SK-N-SH treated with all-trans-retinoic acid at 6 μM for 48 hours (cell line): Measurements from ENCODE around the gene GTF2F2.

Experiments used
- ATAC-seq: fragments of 200-7000 bp; cut with Tn5 transposase; 3 replicates; pipeline ENCODE4 v1.9.1; 2020; ENCODE audit warnings: mild to moderate bottlenecking, moderate library complexity
- ARNTL ChIP-seq: fragments of 450-650 bp; formaldehyde crosslinking; IDR thresholded peaks from 2 replicates; pipeline ENCODE4 v1.5.0; 2020; ENCODE audit warnings: low read depth, mild to moderate bottlenecking, moderate library complexity, borderline replicate concordance
- BACH2 ChIP-seq: fragments of 250-450 bp; sonication (Bioruptor Pico); IDR thresholded peaks from 2 replicates; pipeline ENCODE4 v1.9.0; 2021; ENCODE audit warnings: mild to moderate bottlenecking, borderline replicate concordance
- CREB5 ChIP-seq: fragments of 250-450 bp; sonication (Bioruptor Pico); IDR thresholded peaks from 2 replicates; pipeline ENCODE4 v1.5.1; 2020; ENCODE audit warnings: low read depth, mild to moderate bottlenecking, moderate library complexity
- CSDC2 ChIP-seq: fragments of 250-450 bp; sonication (Bioruptor Pico); IDR thresholded peaks from 2 replicates; pipeline ENCODE4 v1.5.0; 2020; ENCODE audit warnings: mild to moderate bottlenecking, moderate library complexity
- CSRNP3 ChIP-seq: fragments of 250-450 bp; sonication (Bioruptor Pico); IDR thresholded peaks from 2 replicates; pipeline ENCODE4 v1.5.1; 2021; ENCODE audit warnings: mild to moderate bottlenecking, moderate library complexity
- ESRRG ChIP-seq: fragments of 250-450 bp; sonication (Bioruptor Pico); IDR thresholded peaks from 2 replicates; pipeline ENCODE4 v1.6.1; 2021; ENCODE audit warnings: mild to moderate bottlenecking
- GLIS3 ChIP-seq: fragments of 250-450 bp; sonication (Bioruptor Pico); IDR thresholded peaks from 2 replicates; pipeline ENCODE4 v1.5.0; 2020; ENCODE audit warnings: mild to moderate bottlenecking, moderate library complexity
- ISL1 ChIP-seq: fragments of 250-450 bp; sonication (Bioruptor Pico); IDR thresholded peaks from 2 replicates; pipeline ENCODE4 v2.1.2; 2022; ENCODE audit warnings: mild to moderate bottlenecking, moderate library complexity
- OSR1 ChIP-seq: fragments of 250-450 bp; sonication (Bioruptor Pico); IDR thresholded peaks from 2 replicates; pipeline ENCODE4 v1.8.0; 2022; ENCODE audit warnings: moderate library complexity, mild to moderate bottlenecking, inconsistent platforms
- PATZ1 ChIP-seq: fragments of 250-450 bp; sonication (Bioruptor Pico); IDR thresholded peaks from 2 replicates; pipeline ENCODE4 v1.8.0; 2020; ENCODE audit warnings: mild to moderate bottlenecking, moderate library complexity, borderline replicate concordance
- POU6F1 ChIP-seq: fragments of 250-450 bp; sonication (Bioruptor Pico); IDR thresholded peaks from 2 replicates; pipeline ENCODE4 v1.8.0; 2021; ENCODE audit warnings: low read depth, mild to moderate bottlenecking, moderate library complexity, borderline replicate concordance
- PPARA ChIP-seq: fragments of 250-450 bp; sonication (Bioruptor Pico); IDR thresholded peaks from 2 replicates; pipeline ENCODE4 v1.5.0; 2020; ENCODE audit warnings: mild to moderate bottlenecking, borderline replicate concordance
- SNAI2 ChIP-seq: fragments of 250-450 bp; sonication (Bioruptor Pico); IDR thresholded peaks from 2 replicates; pipeline ENCODE4 v1.5.0; 2020; ENCODE audit warnings: mild to moderate bottlenecking, moderate library complexity
- TCF4 ChIP-seq: fragments of 250-450 bp; sonication (Bioruptor Pico); IDR thresholded peaks from 2 replicates; pipeline ENCODE4 v1.8.0; 2021; ENCODE audit warnings: mild to moderate bottlenecking, moderate library complexity, borderline replicate concordance
- TOX ChIP-seq: fragments of 250-450 bp; sonication (Bioruptor Pico); IDR thresholded peaks from 2 replicates; pipeline ENCODE4 v1.8.0; 2021; ENCODE audit warnings: mild to moderate bottlenecking, moderate library complexity, borderline replicate concordance
- TSHZ2 ChIP-seq: fragments of 250-450 bp; sonication (Bioruptor Pico); IDR thresholded peaks from 2 replicates; pipeline ENCODE4 v1.5.0; 2020; ENCODE audit warnings: mild to moderate bottlenecking, moderate library complexity
- ZC3H10 ChIP-seq: fragments of 250-450 bp; sonication (Bioruptor Pico); IDR thresholded peaks from 2 replicates; pipeline ENCODE4 v1.5.1; 2021; ENCODE audit warnings: mild to moderate bottlenecking, moderate library complexity
- ZFP3 ChIP-seq: fragments of 250-450 bp; sonication (Bioruptor Pico); IDR thresholded peaks from 2 replicates; pipeline ENCODE4 v1.5.0; 2020; ENCODE audit warnings: mild to moderate bottlenecking, moderate library complexity
- ZNF70 ChIP-seq: fragments of 450-650 bp; formaldehyde crosslinking; IDR thresholded peaks from 2 replicates; pipeline ENCODE4 v1.5.0; 2020; ENCODE audit warnings: mild to moderate bottlenecking, moderate library complexity
- ZNF8 ChIP-seq: fragments of 450-650 bp; formaldehyde crosslinking; IDR thresholded peaks from 2 replicates; pipeline ENCODE4 v1.5.0; 2020; ENCODE audit warnings: mild to moderate bottlenecking, moderate library complexity

Gene GTF2F2

GRCh38 chr13:45249662-45250061 is 129.4 kb downstream of the GTF2F2 start:
- ATAC-seq: no peak
- TF ChIP-seq TOX (CRISPR knock-in tag): no peak
- TF ChIP-seq TCF4 (CRISPR knock-in tag): no peak
- TF ChIP-seq, all 23 proteins: peak for 0

GRCh38 chr13:45254396-45254795 is 134.1 kb downstream of the GTF2F2 start:
- ATAC-seq: no peak
- no peak for TF ChIP-seq CREB5 (CRISPR knock-in tag)
- TF ChIP-seq BACH2 (CRISPR knock-in tag): no peak
- no peak for TF ChIP-seq PATZ1
- TF ChIP-seq ARNTL (CRISPR knock-in tag): no peak
- TF ChIP-seq TCF4 (CRISPR knock-in tag): no peak

- ATAC-seq: no peak
- TF ChIP-seq ZC3H10 (CRISPR knock-in tag) (no peak), ISL1 (CRISPR knock-in tag) (no peak), ESRRG (CRISPR knock-in tag) (no peak), GLIS3 (CRISPR knock-in tag) (no peak), ZNF8 (no peak), BACH2 (CRISPR knock-in tag) (no peak), PATZ1 (no peak), ZNF70 (no peak), PPARA (CRISPR knock-in tag) (no peak), CSRNP3 (no peak), CSDC2 (no peak), ZFP3 (CRISPR knock-in tag) (no peak)
These were observed 135.1 kb downstream of the GTF2F2 start for GRCh38 chr13:45255247-45255987.

- no peak for ATAC-seq
- TF ChIP-seq CSDC2 (no peak), SNAI2 (CRISPR knock-in tag) (no peak), CREB5 (CRISPR knock-in tag) (no peak), BACH2 (CRISPR knock-in tag) (no peak), TSHZ2 (CRISPR knock-in tag) (no peak), ZNF70 (no peak), TCF4 (CRISPR knock-in tag) (no peak), POU6F1 (CRISPR knock-in tag) (no peak), GLIS3 (CRISPR knock-in tag) (no peak), ZFP3 (CRISPR knock-in tag) (no peak), OSR1 (CRISPR knock-in tag) (no peak), ISL1 (CRISPR knock-in tag) (no peak), PATZ1 (no peak)
These were observed 135.9 kb downstream of the GTF2F2 start for GRCh38 chr13:45256254-45256653.
